ENCODE measurements around the gene DNAI1. TPM values are rescaled to one million over a fixed set of nuclear protein-coding genes. Genes with fewer than 3 reads are reported as not detected.

DNAI1 gene
- total and polyA plus RNA-seq, 12 donors = 0.09 to 0.28 (median 0.18) TPM; not detected in 9

GRCh38 chr9:34536685-34537084 is 78.1 kb downstream of the DNAI1 start:
- WGBS, 2 donors = 54 to 61% methylated on average over 7 of the region's 7 CpGs
- Histone ChIP-seq H3K4me1 (no peaks in the 10 kb centered on the region), H3K36me3 (no peaks in the 10 kb centered on the region), H3K27me3 (peaks cover 0 to 48% (median 25%) of the 10 kb centered on the region in 7 donors), H3K27ac (no peak overlapping the region), H3K4me3 (no peak overlapping the region), H3K9me3 (peaks cover 0 to 8% (median 0%) of the 10 kb centered on the region in 11 donors)
- ATAC-seq = no peak
- TF ChIP-seq CTCF (IDR thresholded peaks at IDR 0.05) = no peak
- DNase-seq = no peak
- intact Hi-C loops (cut with DNase I) = no loop called here

- Histone ChIP-seq H3K36me3 (no peaks in the 10 kb centered on the region), H3K4me3 (no peak overlapping the region), H3K27me3 (peaks cover 0 to 19% (median 13%) of the 10 kb centered on the region in 7 donors), H3K9me3 (no peaks in the 10 kb centered on the region), H3K27ac (no peak overlapping the region), H3K4me1 (no peaks in the 10 kb centered on the region)
- ATAC-seq (no peak), DNase-seq (no peak)
- no peak for TF ChIP-seq CTCF (IDR thresholded peaks at IDR 0.05)
- WGBS, 2 donors = 76 to 80% methylated on average over 2 of the region's 2 CpGs
- intact Hi-C loops (cut with DNase I) = no loop called here
These were observed 82.2 kb downstream of the DNAI1 start for GRCh38 chr9:34540827-34541226.

- Histone ChIP-seq H3K36me3 (no peaks in the 10 kb centered on the region), H3K4me1 (no peaks in the 10 kb centered on the region), H3K4me3 (no peak overlapping the region), H3K9me3 (no peaks in the 10 kb centered on the region), H3K27me3 (peaks cover 0 to 18% (median 8%) of the 10 kb centered on the region in 7 donors), H3K27ac (no peak overlapping the region)
- WGBS, 2 donors = 80 to 87% methylated on average over 7 of the region's 7 CpGs
- TF ChIP-seq CTCF (IDR thresholded peaks at IDR 0.05) = no peak
- ATAC-seq = no peak
- intact Hi-C loops (cut with DNase I) = no loop called here
- DNase-seq = no peak
These were observed 82.9 kb downstream of the DNAI1 start for GRCh38 chr9:34541540-34541939.

GRCh38 chr9:34544035-34544434 is 85.4 kb downstream of the DNAI1 start:
- 72 to 78% methylated on average over 5 of the region's 5 CpGs for WGBS, 2 donors
- no peak overlapping the region for H3K27ac ChIP-seq

More at GRCh38 chr9:34544035-34544434, 85.4 kb downstream of the DNAI1 start:
- Histone ChIP-seq H3K27me3 (peaks cover 0 to 9% (median 4%) of the 10 kb centered on the region in 7 donors), H3K36me3 (no peaks in the 10 kb centered on the region), H3K4me3 (no peak overlapping the region), H3K4me1 (peaks cover 0 to 6% (median 0%) of the 10 kb centered on the region in 9 donors), H3K9me3 (no peaks in the 10 kb centered on the region)
- ATAC-seq (no peak), DNase-seq (no peak)
- intact Hi-C loops (cut with DNase I) = loop anchor here in 1 of 10 donors (2.0 kb wide), 1 partner anchor 107 kb away; no protein-coding TSS in a partner anchor
- no peak for TF ChIP-seq CTCF (IDR thresholded peaks at IDR 0.05)

Data from heart right ventricle (tissue), 16 donors.